ENCODE data around the gene XYLB. TPM values are rescaled to one million over a fixed set of nuclear protein-coding genes. Genes with fewer than 3 reads are reported as not detected.
"Not testable (repeated sequence)": the region's sequence is repeated elsewhere in the genome, so short reads cannot be mapped to it uniquely, and the experiment has no call there.

Gene XYLB
- polyA plus RNA-seq, 1 donor from 2014 or later: 0.50 TPM

GRCh38 chr3:38404286-38404685, 57.7 kb downstream of the XYLB start:
- no peak overlapping the region for H3K9ac ChIP-seq (ENCODE audit: low read length)
- no peak overlapping the region for H2AFZ ChIP-seq (ENCODE audit: low read depth, low read length)
- no peak overlapping the region for H3K4me3 ChIP-seq (ENCODE audit: low read length)
- no peaks in the 10 kb centered on the region for H4K20me1 ChIP-seq (ENCODE audit: insufficient read depth)
- H3K36me3 ChIP-seq (ENCODE audit: insufficient read depth, low read length): no peaks in the 10 kb centered on the region
- no peak for TF ChIP-seq SMC3 (conservative IDR thresholded peaks at IDR 0.05; ENCODE audit: poor library complexity)
- TF ChIP-seq EP300 (conservative IDR thresholded peaks at IDR 0.05; ENCODE audit: poor library complexity, severe bottlenecking): no peak
- no peak for TF ChIP-seq POLR2AphosphoS5 (IDR thresholded peaks at IDR 0.05)
- TF ChIP-seq MXI1 (conservative IDR thresholded peaks at IDR 0.05; ENCODE audit: poor library complexity, severe bottlenecking): no peak
- no peak for TF ChIP-seq EZH2 (IDR thresholded peaks at IDR 0.05; ENCODE audit: borderline replicate concordance, insufficient read depth, low read length, poor library complexity, severe bottlenecking)
- TF ChIP-seq CTCF (IDR thresholded peaks at IDR 0.05; ENCODE audit: poor library complexity, severe bottlenecking): no peak
- TF ChIP-seq, protein P1, sequence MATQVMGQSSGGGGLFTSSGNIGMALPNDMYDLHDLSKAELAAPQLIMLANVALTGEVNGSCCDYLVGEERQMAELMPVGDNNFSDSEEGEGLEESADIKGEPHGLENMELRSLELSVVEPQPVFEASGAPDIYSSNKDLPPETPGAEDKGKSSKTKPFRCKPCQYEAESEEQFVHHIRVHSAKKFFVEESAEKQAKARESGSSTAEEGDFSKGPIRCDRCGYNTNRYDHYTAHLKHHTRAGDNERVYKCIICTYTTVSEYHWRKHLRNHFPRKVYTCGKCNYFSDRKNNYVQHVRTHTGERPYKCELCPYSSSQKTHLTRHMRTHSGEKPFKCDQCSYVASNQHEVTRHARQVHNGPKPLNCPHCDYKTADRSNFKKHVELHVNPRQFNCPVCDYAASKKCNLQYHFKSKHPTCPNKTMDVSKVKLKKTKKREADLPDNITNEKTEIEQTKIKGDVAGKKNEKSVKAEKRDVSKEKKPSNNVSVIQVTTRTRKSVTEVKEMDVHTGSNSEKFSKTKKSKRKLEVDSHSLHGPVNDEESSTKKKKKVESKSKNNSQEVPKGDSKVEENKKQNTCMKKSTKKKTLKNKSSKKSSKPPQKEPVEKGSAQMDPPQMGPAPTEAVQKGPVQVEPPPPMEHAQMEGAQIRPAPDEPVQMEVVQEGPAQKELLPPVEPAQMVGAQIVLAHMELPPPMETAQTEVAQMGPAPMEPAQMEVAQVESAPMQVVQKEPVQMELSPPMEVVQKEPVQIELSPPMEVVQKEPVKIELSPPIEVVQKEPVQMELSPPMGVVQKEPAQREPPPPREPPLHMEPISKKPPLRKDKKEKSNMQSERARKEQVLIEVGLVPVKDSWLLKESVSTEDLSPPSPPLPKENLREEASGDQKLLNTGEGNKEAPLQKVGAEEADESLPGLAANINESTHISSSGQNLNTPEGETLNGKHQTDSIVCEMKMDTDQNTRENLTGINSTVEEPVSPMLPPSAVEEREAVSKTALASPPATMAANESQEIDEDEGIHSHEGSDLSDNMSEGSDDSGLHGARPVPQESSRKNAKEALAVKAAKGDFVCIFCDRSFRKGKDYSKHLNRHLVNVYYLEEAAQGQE (IDR thresholded peaks at IDR 0.05; ENCODE audit: borderline replicate concordance): no peak
- TF ChIP-seq TAF1 (IDR thresholded peaks at IDR 0.05; ENCODE audit: low read depth): no peak
- no peak for TF ChIP-seq RAD21 (conservative IDR thresholded peaks at IDR 0.05)
- no peaks in the 10 kb centered on the region for H3K27me3 ChIP-seq (ENCODE audit: insufficient read depth, low read depth, low read length)
- H3K27ac ChIP-seq (ENCODE audit: low read length): no peak overlapping the region
- H3K4me2 ChIP-seq (ENCODE audit: low read length): no peak overlapping the region
- no peaks in the 10 kb centered on the region for H3K9me2 ChIP-seq (ENCODE audit: insufficient read depth, low read length)
- no peaks in the 10 kb centered on the region for H3K79me2 ChIP-seq (replicated peaks; ENCODE audit: insufficient read depth, low read length)
- no peaks in the 10 kb centered on the region for H3F3A ChIP-seq (ENCODE audit: insufficient read depth, low read length, poor library complexity, severe bottlenecking)
- no peaks in the 10 kb centered on the region for H3K9me3 ChIP-seq (ENCODE audit: low read length)

DNA sequence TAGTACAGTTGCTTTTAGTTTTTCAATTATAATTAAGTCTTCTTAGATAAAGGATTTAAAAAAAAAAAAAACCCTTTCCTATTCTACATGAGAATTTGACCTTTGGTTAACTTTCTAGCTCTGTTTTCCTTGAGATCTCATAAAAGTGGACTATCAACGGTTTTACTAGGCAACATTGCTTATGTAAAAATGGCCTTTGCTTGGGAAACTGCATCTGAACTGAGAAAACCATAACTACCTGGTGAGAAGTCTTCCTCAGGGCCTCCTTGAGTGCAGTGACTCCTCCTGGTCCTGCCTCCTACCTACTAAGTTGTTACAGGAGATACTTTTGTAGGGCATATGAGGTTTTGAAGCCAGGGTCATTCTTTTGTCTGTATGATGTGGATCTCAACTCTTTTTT, 65.0 kb downstream of the XYLB start:
- Histone ChIP-seq H3K4me2 (ENCODE audit: low read length) (no peak overlapping the region), H3K4me3 (ENCODE audit: low read length) (no peak overlapping the region), H3K9me3 (ENCODE audit: low read length) (no peaks in the 10 kb centered on the region)

DNA sequence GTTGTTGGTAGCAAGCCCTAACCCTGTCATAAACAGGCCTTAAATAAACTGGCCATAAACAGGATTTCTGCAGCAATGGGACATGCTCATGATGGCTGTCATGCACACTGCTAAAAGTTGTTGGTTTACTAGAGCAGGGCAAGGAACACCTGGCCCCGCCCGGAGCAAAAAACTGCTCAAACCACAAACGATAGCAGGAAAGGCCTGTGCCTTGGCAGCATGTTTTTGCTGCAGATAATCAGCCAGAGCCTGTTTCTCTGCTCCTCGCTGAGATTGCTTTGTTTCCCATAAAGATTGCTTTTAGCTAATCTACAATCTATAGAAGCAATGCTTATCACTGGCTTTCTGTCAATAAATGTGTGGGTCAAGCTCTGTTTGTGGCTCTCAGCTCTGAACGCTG, 74.2 kb downstream of the XYLB start:
- H2AFZ ChIP-seq (ENCODE audit: low read depth, low read length); H3K27ac ChIP-seq (ENCODE audit: low read length); H3F3A ChIP-seq (ENCODE audit: insufficient read depth, low read length, poor library complexity, severe bottlenecking); H3K9ac ChIP-seq (ENCODE audit: low read length); H3K36me3 ChIP-seq (ENCODE audit: insufficient read depth, low read length); H3K9me3 ChIP-seq (ENCODE audit: low read length); H3K9me2 ChIP-seq (ENCODE audit: insufficient read depth, low read length); H3K4me3 ChIP-seq (ENCODE audit: low read length); H3K27me3 ChIP-seq (ENCODE audit: insufficient read depth, low read depth, low read length); H3K79me2 ChIP-seq (replicated peaks; ENCODE audit: insufficient read depth, low read length); H3K4me2 ChIP-seq (ENCODE audit: low read length); H4K20me1 ChIP-seq (ENCODE audit: insufficient read depth): not testable (repeated sequence)

More for the DNA sequence above, 65.0 kb downstream of the XYLB start:
- Histone ChIP-seq H3K36me3 (ENCODE audit: insufficient read depth, low read length) (no peaks in the 10 kb centered on the region), H3K27ac (ENCODE audit: low read length) (no peak overlapping the region), H3K27me3 (ENCODE audit: insufficient read depth, low read depth, low read length) (no peaks in the 10 kb centered on the region), H3K9me2 (ENCODE audit: insufficient read depth, low read length) (no peaks in the 10 kb centered on the region), H3K79me2 (replicated peaks; ENCODE audit: insufficient read depth, low read length) (no peaks in the 10 kb centered on the region), H4K20me1 (ENCODE audit: insufficient read depth) (no peaks in the 10 kb centered on the region), H2AFZ (ENCODE audit: low read depth, low read length) (no peak overlapping the region), H3F3A (ENCODE audit: insufficient read depth, low read length, poor library complexity, severe bottlenecking) (no peaks in the 10 kb centered on the region), H3K9ac (ENCODE audit: low read length) (no peak overlapping the region)
- TF ChIP-seq EZH2 (IDR thresholded peaks at IDR 0.05; ENCODE audit: borderline replicate concordance, insufficient read depth, low read length, poor library complexity, severe bottlenecking) (no peak), SMC3 (conservative IDR thresholded peaks at IDR 0.05; ENCODE audit: poor library complexity) (no peak)
- TF ChIP-seq, protein P1 (IDR thresholded peaks at IDR 0.05; ENCODE audit: borderline replicate concordance): no peak
